ENCODE data around the gene CHP2. TPM values are rescaled to one million over a fixed set of nuclear protein-coding genes. Genes with fewer than 3 reads are reported as not detected.

The CHP2 gene
- total and polyA plus RNA-seq, 9 of the 15 experiments (the other 6 are each of a cell fraction or from before 2014, with no cell fraction given), result 0.23 to 1.1 (median 0.80) TPM

- no peak for TF ChIP-seq PBX2 (CRISPR knock-in tag; IDR thresholded peaks at IDR 0.05; ENCODE audit: low read depth)
- TF ChIP-seq PBX2 (tag; conservative IDR thresholded peaks at IDR 0.05; ENCODE audit: low read depth), result peak; percentile 91
- no peak for TF ChIP-seq SMARCB1 (IDR thresholded peaks at IDR 0.05; ENCODE audit: insufficient read length, low read depth)
- TF ChIP-seq ELF1 (tag; IDR thresholded peaks at IDR 0.05), result peak; percentile 51; the same call in 1 of the 2 replicates
- no peak for TF ChIP-seq ELF4 (CRISPR knock-in tag; IDR thresholded peaks at IDR 0.05)
- TF ChIP-seq, protein P1, sequence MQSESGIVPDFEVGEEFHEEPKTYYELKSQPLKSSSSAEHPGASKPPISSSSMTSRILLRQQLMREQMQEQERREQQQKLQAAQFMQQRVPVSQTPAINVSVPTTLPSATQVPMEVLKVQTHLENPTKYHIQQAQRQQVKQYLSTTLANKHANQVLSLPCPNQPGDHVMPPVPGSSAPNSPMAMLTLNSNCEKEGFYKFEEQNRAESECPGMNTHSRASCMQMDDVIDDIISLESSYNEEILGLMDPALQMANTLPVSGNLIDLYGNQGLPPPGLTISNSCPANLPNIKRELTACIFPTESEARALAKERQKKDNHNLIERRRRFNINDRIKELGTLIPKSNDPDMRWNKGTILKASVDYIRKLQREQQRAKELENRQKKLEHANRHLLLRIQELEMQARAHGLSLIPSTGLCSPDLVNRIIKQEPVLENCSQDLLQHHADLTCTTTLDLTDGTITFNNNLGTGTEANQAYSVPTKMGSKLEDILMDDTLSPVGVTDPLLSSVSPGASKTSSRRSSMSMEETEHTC (IDR thresholded peaks at IDR 0.05), result 0 out of 2 replicates have a peak, but pooled peaks have one; percentile 34
- TF ChIP-seq JUND (IDR thresholded peaks at IDR 0.05; ENCODE audit: borderline replicate concordance, low read depth, low read length), result peak; percentile 94
- TF ChIP-seq JUND (tag; IDR thresholded peaks at IDR 0.05; ENCODE audit: borderline replicate concordance, low read depth, low read length), result peak; percentile 96
- no peak for TF ChIP-seq SAFB (IDR thresholded peaks at IDR 0.05; ENCODE audit: borderline replicate concordance, low read depth, low read length)
- TF ChIP-seq, protein P2, sequence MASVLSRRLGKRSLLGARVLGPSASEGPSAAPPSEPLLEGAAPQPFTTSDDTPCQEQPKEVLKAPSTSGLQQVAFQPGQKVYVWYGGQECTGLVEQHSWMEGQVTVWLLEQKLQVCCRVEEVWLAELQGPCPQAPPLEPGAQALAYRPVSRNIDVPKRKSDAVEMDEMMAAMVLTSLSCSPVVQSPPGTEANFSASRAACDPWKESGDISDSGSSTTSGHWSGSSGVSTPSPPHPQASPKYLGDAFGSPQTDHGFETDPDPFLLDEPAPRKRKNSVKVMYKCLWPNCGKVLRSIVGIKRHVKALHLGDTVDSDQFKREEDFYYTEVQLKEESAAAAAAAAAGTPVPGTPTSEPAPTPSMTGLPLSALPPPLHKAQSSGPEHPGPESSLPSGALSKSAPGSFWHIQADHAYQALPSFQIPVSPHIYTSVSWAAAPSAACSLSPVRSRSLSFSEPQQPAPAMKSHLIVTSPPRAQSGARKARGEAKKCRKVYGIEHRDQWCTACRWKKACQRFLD (CRISPR knock-in tag; IDR thresholded peaks at IDR 0.05), result no peak; the same call in 1 of the 2 replicates
- no peak for TF ChIP-seq CEBPG (CRISPR knock-in tag; IDR thresholded peaks at IDR 0.05)
- peak; percentile 23 to 57; a peak in 2 of 4 replicates for TF ChIP-seq CEBPG (tag; conservative IDR thresholded peaks at IDR 0.05 in 1 of 2, IDR thresholded peaks at IDR 0.05 in 1 of 2)
- no peak for TF ChIP-seq ZFP30 (CRISPR knock-in tag; IDR thresholded peaks at IDR 0.05; ENCODE audit: borderline replicate concordance)
- no peak for TF ChIP-seq ZNF785 (CRISPR knock-in tag; IDR thresholded peaks at IDR 0.05)
- TF ChIP-seq RERE (CRISPR knock-in tag; IDR thresholded peaks at IDR 0.05; ENCODE audit: borderline replicate concordance), result no peak
- TF ChIP-seq HNRNPLL (IDR thresholded peaks at IDR 0.05; ENCODE audit: low read depth, low read length, poor library complexity, severe bottlenecking), result no peak
Measured at GRCh38 chr16:23784811-23785447, 30.1 kb downstream of the CHP2 start (continued).

Measured in K562 (cell line).